IMR-90 (cell line): ENCODE measurements around the gene ARFGAP2. TPM values are rescaled to one million over a fixed set of nuclear protein-coding genes. Genes with fewer than 3 reads are reported as not detected.

Experiments
- ATAC-seq: fragments of 200-7000 bp; cut with Tn5 transposase; 2 replicates; pipeline ENCODE4 v1.9.1; 2020; ENCODE audit warnings: low read depth, mild to moderate bottlenecking, moderate library complexity
- BruUV-seq: library from RNA; stranded (reverse); fragments of 400-500 nt; replicated peaks from 2 replicates; lab custom pipeline; 2021; lab: Mats Ljungman, UMichigan
- CTCF ChIA-PET: fragments of 300-600 bp; formaldehyde crosslinking; extraction: SDS; loops from one replicate; lab custom pipeline; 2021; ENCODE audit warnings: antibody characterized with exemption; lab: Yijun Ruan, JAX
- POLR2A ChIA-PET: fragments of 300-600 bp; sonication (Branson Sonifier 250); formaldehyde crosslinking; loops from one replicate; lab custom pipeline; 2022; ENCODE audit warnings: antibody characterized with exemption; ENCODE audit not compliant: unreplicated experiment; lab: Charles Lee
- DNase-seq: peaks from one replicate; pipeline ENCODE4 v3.0.0; 2013
- H2AFZ ChIP-seq: replicated peaks from 2 replicates; pipeline ENCODE3; 2013; ENCODE audit warnings: low read length, mild to moderate bottlenecking; ENCODE audit not compliant: poor library complexity
- H2AK5ac ChIP-seq: 2 replicates; pipeline ENCODE4 v1.6.1; 2013; ENCODE audit warnings: low read depth, low read length, inconsistent platforms
- H2AK9ac ChIP-seq: replicated peaks from 2 replicates; pipeline ENCODE3; 2013; ENCODE audit warnings: mild to moderate bottlenecking, low read depth, low read length, moderate library complexity; ENCODE audit not compliant: poor library complexity
- H2BK120ac ChIP-seq: 2 replicates; pipeline ENCODE4 v1.6.1; 2013; ENCODE audit warnings: low read depth, low read length, inconsistent platforms
- H2BK15ac ChIP-seq: 3 replicates; pipeline ENCODE4 v1.6.1; 2013; ENCODE audit warnings: low read depth, low read length, inconsistent platforms
- H2BK20ac ChIP-seq: 2 replicates; pipeline ENCODE4 v1.6.1; 2013; ENCODE audit warnings: low read depth, mild to moderate bottlenecking, inconsistent platforms, low read length, moderate library complexity
- H2BK5ac ChIP-seq: 2 replicates; pipeline ENCODE4 v1.6.1; 2013; ENCODE audit warnings: mild to moderate bottlenecking, low read depth, low read length, inconsistent platforms; ENCODE audit not compliant: poor library complexity, severe bottlenecking
- H3K14ac ChIP-seq: replicated peaks from 2 replicates; pipeline ENCODE4 v1.6.1; 2013; ENCODE audit warnings: low read depth, low read length, inconsistent platforms
- H3K18ac ChIP-seq: 2 replicates; pipeline ENCODE4 v1.6.1; 2013; ENCODE audit warnings: low read depth, low read length, control low read depth
- H3K23ac ChIP-seq: 2 replicates; pipeline ENCODE4 v1.6.1; 2013; ENCODE audit warnings: low read depth, low read length, inconsistent platforms
- H3K27ac ChIP-seq: 2 replicates; pipeline ENCODE4 v1.5.1; 2013; ENCODE audit warnings: mild to moderate bottlenecking, control low read depth, low read length; ENCODE audit not compliant: insufficient read depth
- H3K27me3 ChIP-seq: 2 replicates; pipeline ENCODE4 v1.6.1; 2013; ENCODE audit warnings: low read length; ENCODE audit not compliant: control insufficient read depth, insufficient read depth
- H3K36me3 ChIP-seq: 2 replicates; pipeline ENCODE4 v1.6.1; 2013; ENCODE audit warnings: low read length, mixed read lengths; ENCODE audit not compliant: control insufficient read depth, insufficient read depth
- H3K4ac ChIP-seq: 2 replicates; pipeline ENCODE4 v1.6.1; 2013; ENCODE audit warnings: low read depth, low read length, inconsistent platforms
- H3K4me1 ChIP-seq: 2 replicates; pipeline ENCODE4 v1.6.1; 2013; ENCODE audit warnings: low read length, mixed read lengths; ENCODE audit not compliant: control insufficient read depth, insufficient read depth
- H3K4me2 ChIP-seq: 2 replicates; pipeline ENCODE4 v1.6.1; 2013; ENCODE audit warnings: low read depth, mild to moderate bottlenecking, control low read depth, low read length, moderate library complexity
- H3K4me3 ChIP-seq: 2 replicates; pipeline ENCODE4 v1.5.1; 2013; ENCODE audit warnings: low read depth, mild to moderate bottlenecking, control low read depth, low read length, moderate library complexity; ENCODE audit not compliant: insufficient read depth
- H3K56ac ChIP-seq: 2 replicates; pipeline ENCODE4 v1.6.1; 2013; ENCODE audit warnings: low read length, inconsistent platforms; ENCODE audit not compliant: insufficient read depth; ENCODE audit errors: extremely low read depth
- H3K79me1 ChIP-seq, 2 experiments: 2 replicates each; pipeline ENCODE4 v1.6.1; 2013; ENCODE audit warnings: low read length in 2 of 2, inconsistent platforms in 1 of 2, low read depth in 1 of 2
- H3K9ac ChIP-seq: 2 replicates; pipeline ENCODE4 v1.6.1; 2013; ENCODE audit warnings: low read depth, low read length, control low read depth
- H3K9me1 ChIP-seq: 2 replicates; pipeline ENCODE4 v1.6.1; 2013; ENCODE audit warnings: low read length, inconsistent platforms; ENCODE audit not compliant: insufficient read depth
- H3K9me3 ChIP-seq: 2 replicates; pipeline ENCODE4 v1.6.1; 2013; ENCODE audit warnings: low read length; ENCODE audit not compliant: control insufficient read depth, insufficient read depth
- H4K20me1 ChIP-seq: 2 replicates; pipeline ENCODE4 v1.6.1; 2013; ENCODE audit warnings: low read length, inconsistent platforms; ENCODE audit not compliant: insufficient read depth
- H4K5ac ChIP-seq: 2 replicates; pipeline ENCODE4 v1.6.1; 2013; ENCODE audit warnings: mild to moderate bottlenecking, low read depth, low read length, control low read depth
- H4K8ac ChIP-seq, 2 experiments: 2 replicates each; pipeline ENCODE4 v1.6.1; 2013; ENCODE audit warnings: low read depth in 2 of 2, low read length in 2 of 2, control low read depth in 1 of 2, inconsistent platforms in 1 of 2
- H4K91ac ChIP-seq: 2 replicates; pipeline ENCODE4 v1.6.1; 2013; ENCODE audit warnings: low read depth, low read length, inconsistent platforms; ENCODE audit not compliant: insufficient read depth
- BHLHE40 ChIP-seq: fragments of 150-350 bp; IDR thresholded peaks from 2 replicates; pipeline ENCODE4 v1.6.1; 2016; ENCODE audit warnings: mild to moderate bottlenecking, low read depth, low read length
- CEBPB ChIP-seq: IDR thresholded peaks from 2 replicates; pipeline ENCODE4 v1.6.1; 2012; ENCODE audit warnings: low read depth, low read length, improper control_type of control experiment
- CTCF ChIP-seq: conservative IDR thresholded peaks from 2 replicates; pipeline ENCODE4 v1.5.1; 2012; ENCODE audit warnings: mild to moderate bottlenecking, low read depth, low read length, improper control_type of control experiment
- FOS ChIP-seq: fragments of 150-350 bp; IDR thresholded peaks from 2 replicates; pipeline ENCODE4 v1.6.1; 2016; ENCODE audit warnings: low read depth, low read length
- MAFK ChIP-seq: IDR thresholded peaks from 2 replicates; pipeline ENCODE4 v1.6.1; 2012; ENCODE audit warnings: low read depth, low read length, improper control_type of control experiment
- MAZ ChIP-seq: IDR thresholded peaks from 2 replicates; pipeline ENCODE4 v1.6.1; 2012; ENCODE audit warnings: low read depth, mild to moderate bottlenecking, low read length, improper control_type of control experiment, moderate library complexity, borderline replicate concordance
- POLR2A ChIP-seq: IDR thresholded peaks from 2 replicates; pipeline ENCODE4 v1.6.1; 2012; ENCODE audit warnings: mild to moderate bottlenecking, low read depth, low read length
- RCOR1 ChIP-seq: IDR thresholded peaks from 2 replicates; pipeline ENCODE4 v1.6.1; 2012; ENCODE audit warnings: mild to moderate bottlenecking, low read length, improper control_type of control experiment; ENCODE audit not compliant: insufficient replicate concordance
- RFX5 ChIP-seq: IDR thresholded peaks from 2 replicates; pipeline ENCODE4 v1.8.0; 2012; ENCODE audit warnings: low read depth, mild to moderate bottlenecking, low read length, moderate library complexity
- SMC3 ChIP-seq: fragments of 150-350 bp; IDR thresholded peaks from 2 replicates; pipeline ENCODE4 v1.6.1; 2016; ENCODE audit warnings: low read depth, mild to moderate bottlenecking, antibody characterized with exemption, low read length, moderate library complexity
- USF2 ChIP-seq: fragments of 150-350 bp; IDR thresholded peaks from 2 replicates; pipeline ENCODE4 v1.6.1; 2017; ENCODE audit warnings: mild to moderate bottlenecking, antibody characterized with exemption, low read length, low read depth
- WGBS, 2 experiments: methylation state at CpG; one replicate each; pipeline versions ENCODE4 v1.1.5 to v1.1.7; 2013; ENCODE audit warnings: missing lambda C conversion rate in 2 of 2; ENCODE audit not compliant: insufficient read length in 1 of 2; ENCODE audit errors: extremely low coverage in 2 of 2; 5-methylcytosine and 5-hydroxymethylcytosine counted together
- dilution Hi-C: fragments of 300-500 bp; cut with HindIII; formaldehyde crosslinking; loops from one replicate; pipeline ENCODE4 v1.14.3; 2018; ENCODE audit warnings: low sequenced_read_pairs; ENCODE audit not compliant: unreplicated experiment
- in situ Hi-C: fragments of 300-500 bp; cut with MboI; formaldehyde crosslinking; loops from 3 replicates; pipeline ENCODE4 v1.14.3; 2019; ENCODE audit warnings: low sequenced_read_pairs, inconsistent platforms, mixed read lengths
- intact Hi-C: fragments of 100-400 bp; cut with micrococcal nuclease; formaldehyde crosslinking; loops from 2 replicates; pipeline ENCODE4 v1.10.0; 2022
- polyA plus RNA-seq, 3 experiments: library from polyadenylated mRNA; depleted of rRNA; stranded (reverse); fragments of >200 nt; gene quantifications; 2 replicates each; pipeline ENCODE4 v1.2.3, GENCODE V29; 2012; ENCODE audit warnings: low replicate concordance in 1 of 3
- total RNA-seq: library from RNA; depleted of rRNA; stranded (reverse); fragments of >200 nt; gene quantifications from 2 replicates; pipeline ENCODE4 v1.2.3, GENCODE V29; 2012

The ARFGAP2 gene
- total and polyA plus RNA-seq, 2 of the 4 experiments (the other 2 are of a cell fraction) = 54.7 to 87.8 TPM

- ChIA-PET POLR2A (no interaction called here), CTCF (interaction anchor here (0.8 kb wide), 2 partner anchors 8 to 211 kb away, joined by 4 read pairs; no protein-coding TSS in a partner anchor)
Measured at GRCh38 chr11:47131136-47131535, 45.5 kb downstream of the ARFGAP2 start.

More at GRCh38 chr11:47131136-47131535, 45.5 kb downstream of the ARFGAP2 start:
- Histone ChIP-seq H3K9me3 (no peaks in the 10 kb centered on the region), H2BK5ac (no peak overlapping the region), H3K4me2 (no peak overlapping the region), H4K5ac (no peak overlapping the region), H3K9me1 (peaks cover 3% of the 10 kb centered on the region; the same call in 1 of the 2 replicates), H2AK9ac (no peak overlapping the region), H3K4ac (no peak overlapping the region), H4K91ac (no peak overlapping the region), H2BK20ac (no peak overlapping the region), H3K56ac (no peak overlapping the region), H3K4me1 (no peaks in the 10 kb centered on the region), H3K14ac (no peak overlapping the region), H3K9ac (no peak overlapping the region), H3K4me3 (no peak overlapping the region), H3K36me3 (no peaks in the 10 kb centered on the region), H4K8ac (no peak overlapping the region), H2BK120ac (no peak overlapping the region), H3K27ac (no peak overlapping the region), H3K18ac (no peak overlapping the region), H2BK15ac (no peak overlapping the region), H3K27me3 (no peaks in the 10 kb centered on the region), H4K20me1 (no peaks in the 10 kb centered on the region), H2AFZ (no peak overlapping the region), H3K23ac (no peak overlapping the region), H3K79me1 (no peaks in the 10 kb centered on the region), H2AK5ac (no peak overlapping the region)
- BruUV-seq = no TSS peak
- dilution Hi-C loops (no loop called here), intact Hi-C loops (no loop called here), in situ Hi-C loops (no loop called here)
- no CpG with 5 or more reads among the region's 2 CpGs for WGBS, 2 experiments
- ATAC-seq (no peak), DNase-seq (no peak)
- TF ChIP-seq CEBPB (no peak), FOS (no peak), SMC3 (no peak), RFX5 (no peak), BHLHE40 (no peak), CTCF (no peak), MAFK (no peak), USF2 (no peak), POLR2A (no peak), RCOR1 (no peak), MAZ (no peak)
